ENCODE data around the gene ADM5. TPM values are rescaled to one million over a fixed set of nuclear protein-coding genes. Genes with fewer than 3 reads are reported as not detected.

The ADM5 gene
- total RNA-seq, 1 donor = 0.63 TPM

- no peak for DNase-seq (ENCODE audit: low read depth)
- no peak for TF ChIP-seq CTCF (IDR thresholded peaks at IDR 0.05; ENCODE audit: insufficient read depth, low read length)
- no peak overlapping the region for H3K4me3 ChIP-seq (ENCODE audit: low read depth, low read length)
Observed at GRCh38 chr19:49685845-49686332, 3.5 kb upstream of the ADM5 start.

GRCh38 chr19:49686503-49687088, 2.8 kb upstream of the ADM5 start:
- DNase-seq (ENCODE audit: low read depth) = no peak
- no peak for TF ChIP-seq CTCF (IDR thresholded peaks at IDR 0.05; ENCODE audit: insufficient read depth, low read length)
- no peak overlapping the region for H3K4me3 ChIP-seq (ENCODE audit: low read depth, low read length)

GRCh38 chr19:49687150-49687549, 2.2 kb upstream of the ADM5 start:
- TF ChIP-seq CTCF (IDR thresholded peaks at IDR 0.05; ENCODE audit: insufficient read depth, low read length) = no peak
- DNase-seq (ENCODE audit: low read depth) = no peak
- no peak overlapping the region for H3K4me3 ChIP-seq (ENCODE audit: low read depth, low read length)

GRCh38 chr19:49687566-49688316, 1.7 kb upstream of the ADM5 start:
- H3K4me3 ChIP-seq (ENCODE audit: low read depth, low read length) = no peak overlapping the region
- no peak for TF ChIP-seq CTCF (IDR thresholded peaks at IDR 0.05; ENCODE audit: insufficient read depth, low read length)
- no peak for DNase-seq (ENCODE audit: low read depth)

GRCh38 chr19:49688531-49689132, 762 bp upstream of the ADM5 start:
- DNase-seq (ENCODE audit: low read depth) = no peak
- H3K4me3 ChIP-seq (ENCODE audit: low read depth, low read length) = no peak overlapping the region
- no peak for TF ChIP-seq CTCF (IDR thresholded peaks at IDR 0.05; ENCODE audit: insufficient read depth, low read length)

- no peak for TF ChIP-seq CTCF (IDR thresholded peaks at IDR 0.05; ENCODE audit: insufficient read depth, low read length)
- H3K4me3 ChIP-seq (ENCODE audit: low read depth, low read length) = peak overlapping the region; percentile 74
- DNase-seq (ENCODE audit: low read depth) = no peak
Observed at GRCh38 chr19:49690079-49690655, 773 bp downstream of the ADM5 start.

Measured in fibroblast of the aortic adventitia (primary cell).